ENCODE measurements around the gene ABCB6.

ABCB6 gene

DNA sequence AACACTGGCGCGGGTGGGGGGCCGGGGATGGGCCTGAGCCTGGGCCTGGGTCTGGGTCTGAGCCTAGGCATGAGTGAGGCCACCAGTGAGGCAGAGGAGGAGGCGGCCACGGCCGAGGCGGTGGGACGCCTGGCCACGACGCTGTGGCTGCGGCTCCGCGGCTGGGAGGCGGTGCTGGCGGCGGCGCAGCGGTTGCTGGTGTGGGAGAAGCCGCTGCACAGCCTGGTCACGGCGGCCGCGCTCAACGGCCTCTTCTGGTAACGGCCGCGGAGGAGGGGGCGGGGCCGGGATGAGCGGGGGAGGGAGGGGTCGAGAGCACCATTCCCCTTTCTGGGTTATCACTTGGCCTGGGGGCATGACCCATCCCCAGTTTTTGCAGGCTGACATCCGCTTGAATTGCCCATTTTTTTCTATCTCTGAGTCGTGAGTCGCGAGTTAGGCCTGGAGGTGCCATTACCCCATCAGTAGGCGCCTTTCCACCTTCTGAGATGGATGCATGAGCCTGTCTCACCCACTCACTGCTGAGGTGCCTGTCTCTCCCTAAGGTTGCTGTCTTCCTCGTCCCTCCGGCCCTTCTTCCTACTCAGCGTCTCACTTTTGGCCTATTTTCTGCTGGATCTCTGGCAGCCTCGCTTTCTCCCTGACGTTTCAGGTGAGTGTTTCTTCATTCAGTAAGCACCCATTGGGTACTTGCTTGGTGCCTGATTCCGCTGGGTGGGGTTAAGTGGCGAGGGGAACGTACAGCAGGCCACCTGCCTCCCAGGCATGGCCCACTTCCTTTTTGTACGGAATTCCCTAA lies 40.2 kb downstream of the ABCB6 start:
- H3K27me3 Mint-ChIP-seq: no peaks in the 10 kb centered on the region
- no peak for DNase-seq
- H3K27ac Mint-ChIP-seq: peak overlapping the region; percentile 87
- ATAC-seq (replicated peaks): peak; percentile 3 to 6
- peaks cover 48 to 74% of the 10 kb centered on the region in 2 donors for H3K4me1 Mint-ChIP-seq
- H3K4me3 Mint-ChIP-seq: peak overlapping the region; percentile 89 to 94
- H3K36me3 Mint-ChIP-seq: peaks cover 23 to 56% of the 10 kb centered on the region in 2 donors
- H3K9me3 Mint-ChIP-seq: no peaks in the 10 kb centered on the region

DNA sequence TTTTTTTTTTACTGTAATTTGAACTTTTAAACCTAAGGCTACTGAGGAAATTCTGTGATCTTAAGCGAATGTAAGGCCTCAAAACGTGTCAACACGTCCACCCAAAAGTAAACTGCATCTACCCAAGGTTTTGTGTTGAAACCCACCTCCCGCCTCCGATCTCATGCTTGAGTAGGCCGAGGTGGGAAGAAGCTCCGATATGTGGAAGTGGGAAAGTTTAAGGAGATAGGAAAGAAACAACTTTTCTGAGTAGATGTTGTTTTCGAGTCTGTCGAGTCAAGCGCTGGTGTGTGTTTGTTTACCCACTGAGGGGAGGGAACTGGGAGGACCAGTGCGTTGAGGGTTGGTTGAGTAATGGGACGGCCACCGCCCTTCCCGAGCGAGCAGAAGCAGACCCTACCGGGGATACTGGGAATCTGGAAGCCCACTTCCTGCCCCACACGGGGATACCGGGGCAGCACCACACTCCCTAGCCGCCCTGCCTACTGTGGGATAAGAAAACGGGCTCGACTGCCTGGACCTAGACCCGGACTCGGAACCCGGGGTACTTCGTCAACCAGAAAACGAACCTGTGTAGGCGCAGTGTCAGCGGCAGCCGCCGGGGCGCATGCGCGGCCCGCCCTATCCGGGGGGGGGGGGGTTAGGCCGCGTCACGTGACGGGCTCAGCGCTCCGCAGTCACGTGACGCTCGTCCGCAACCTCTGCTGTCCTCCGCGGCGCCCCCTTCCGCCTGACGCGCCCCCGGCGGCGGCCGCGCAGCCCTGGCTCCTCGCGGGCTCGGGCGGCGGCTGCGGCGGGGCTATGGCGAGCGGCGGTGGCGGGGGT lies 41.0 kb downstream of the ABCB6 start, which contains the start of gene RETREG2:
RETREG2 (plus strand) TSS at position 724 of the 825 bp plus-strand sequence; CDS start at position 802, 78 bp downstream.
- H3K4me3 Mint-ChIP-seq: peak within 1 kb of the TSS; percentile 89 to 95
- H3K27me3 Mint-ChIP-seq: no peaks in the 10 kb centered on the region
- H3K9me3 Mint-ChIP-seq: no peaks in the 10 kb centered on the region
- DNase-seq (peak; percentile 73), ATAC-seq (replicated peaks) (peak; percentile 48 to 51)
- H3K36me3 Mint-ChIP-seq: peaks cover 23 to 54% of the 10 kb centered on the region in 2 donors
- H3K4me1 Mint-ChIP-seq: peaks cover 49 to 72% of the 10 kb centered on the region in 2 donors
- H3K27ac Mint-ChIP-seq: peak within 1 kb of the TSS; percentile 99

DNA sequence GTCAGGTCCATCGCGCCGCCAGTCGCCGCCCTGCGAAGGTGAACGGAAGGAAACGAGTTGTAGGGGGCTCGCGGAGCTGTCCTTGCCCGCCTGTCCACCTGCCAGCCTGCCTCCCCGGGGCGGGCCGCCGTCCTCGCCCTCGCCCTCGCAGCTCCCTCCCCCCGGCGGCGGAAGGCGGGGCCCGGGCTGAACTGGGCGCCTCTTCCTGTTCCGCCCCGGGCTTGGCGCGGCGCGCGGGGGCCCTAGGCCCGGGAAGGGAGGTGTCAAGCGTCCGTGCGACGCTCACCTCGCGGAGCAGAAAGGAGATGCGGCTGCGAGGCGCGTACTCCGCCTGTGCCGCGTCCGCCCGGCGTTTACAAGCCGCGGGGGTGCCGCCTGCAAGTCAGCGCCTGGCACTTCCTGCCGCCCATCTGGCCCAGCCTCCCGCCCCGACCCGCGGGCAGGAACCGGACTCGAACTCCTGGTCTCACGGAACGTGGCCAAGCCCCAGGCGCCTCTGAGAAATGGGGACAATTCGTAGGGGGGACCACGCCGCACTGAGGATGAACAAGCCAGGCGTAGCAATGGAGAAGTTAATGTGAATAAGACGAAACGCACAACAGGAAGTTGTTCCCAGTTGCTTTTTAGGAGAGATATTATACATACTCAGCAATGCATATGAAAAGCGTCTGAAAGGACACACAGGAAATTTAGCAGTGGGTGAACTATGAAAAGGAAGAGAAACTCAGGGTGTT lies 41.8 kb downstream of the ABCB6 start, which contains the start of gene CNPPD1:
CNPPD1 (minus strand) TSS at position 108 of the 734 bp plus-strand sequence; CDS start at position 11, 97 bp downstream.
- peak; percentile 84 for DNase-seq
- peak within 1 kb of the TSS; percentile 99 for H3K27ac Mint-ChIP-seq
- ATAC-seq (replicated peaks): peak; percentile 76 to 79
- H3K4me3 Mint-ChIP-seq: peak within 1 kb of the TSS; percentile 89 to 95
- peaks cover 54 to 73% of the 10 kb centered on the region in 2 donors for H3K4me1 Mint-ChIP-seq
- H3K36me3 Mint-ChIP-seq: peaks cover 28 to 60% of the 10 kb centered on the region in 2 donors
- no peaks in the 10 kb centered on the region for H3K9me3 Mint-ChIP-seq
- no peaks in the 10 kb centered on the region for H3K27me3 Mint-ChIP-seq

DNA sequence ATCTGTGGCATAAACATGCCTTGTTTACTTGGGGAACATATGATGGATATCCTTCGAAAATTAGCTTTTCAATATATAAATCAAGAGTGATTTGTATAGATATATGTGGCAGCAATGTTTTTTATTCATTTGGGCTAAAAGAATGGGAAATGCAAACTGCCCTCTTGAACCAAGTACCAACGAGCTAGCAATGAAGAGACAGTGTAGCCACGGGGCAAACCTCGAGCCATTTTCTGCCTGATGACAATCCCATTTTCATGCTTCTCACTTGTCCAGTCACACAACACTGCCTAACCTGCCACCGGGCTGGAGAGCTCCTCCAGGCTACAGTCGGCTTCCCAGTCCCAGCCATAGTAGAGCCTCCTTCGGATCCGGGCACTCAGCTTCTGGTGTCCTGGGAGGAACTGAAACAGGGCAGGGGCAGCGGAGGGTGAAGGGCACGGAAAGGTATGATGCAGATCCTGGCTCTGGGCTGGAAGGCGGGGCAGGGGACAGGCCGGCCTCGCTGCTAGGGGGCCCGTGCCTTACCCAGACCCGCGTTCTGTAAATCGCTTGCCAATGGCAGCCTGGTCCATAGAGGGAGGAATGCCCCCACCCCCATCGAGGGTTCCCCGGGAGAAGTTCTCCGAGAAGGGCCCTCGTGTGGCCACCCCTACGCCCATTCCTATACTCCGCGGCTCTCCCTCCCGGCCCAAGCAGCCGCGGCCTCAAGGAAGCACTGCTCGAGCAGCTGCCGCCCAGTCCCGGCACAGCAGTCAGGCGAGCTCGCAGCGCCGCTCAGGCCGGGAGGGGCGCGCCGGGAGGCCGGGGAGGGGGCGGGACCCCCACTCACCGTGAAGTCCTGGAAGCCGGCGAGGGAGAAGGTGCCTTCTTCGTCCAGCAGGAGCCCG lies 42.6 kb downstream of the ABCB6 start:
- H3K27ac Mint-ChIP-seq: peak overlapping the region; percentile 99
- H3K27me3 Mint-ChIP-seq: no peaks in the 10 kb centered on the region
- DNase-seq (peak; percentile 78), ATAC-seq (replicated peaks) (peak; percentile 72 to 76)
- H3K4me3 Mint-ChIP-seq: peak overlapping the region; percentile 89 to 95
- no peaks in the 10 kb centered on the region for H3K9me3 Mint-ChIP-seq
- H3K36me3 Mint-ChIP-seq: peaks cover 35 to 61% of the 10 kb centered on the region in 2 donors
- peaks cover 58 to 73% of the 10 kb centered on the region in 2 donors for H3K4me1 Mint-ChIP-seq

DNA sequence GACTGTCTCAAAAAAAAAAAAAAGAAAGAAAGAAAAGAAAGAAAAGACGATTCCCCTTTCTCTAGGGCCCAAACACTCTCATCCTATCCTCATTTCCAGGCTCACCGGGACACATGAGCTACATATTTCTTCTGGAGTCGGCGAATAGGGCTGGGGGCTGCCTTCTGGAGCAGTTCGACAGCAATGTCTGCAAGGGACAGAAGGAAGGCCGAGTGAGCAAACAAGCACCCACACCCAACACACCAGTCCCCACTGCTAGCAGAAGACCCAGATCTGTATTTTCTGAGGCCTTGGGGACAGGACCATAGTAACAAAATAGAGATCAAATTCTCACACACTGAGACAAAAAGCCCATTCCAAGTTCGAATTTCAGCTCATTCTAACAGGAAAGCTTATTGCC lies 43.3 kb downstream of the ABCB6 start:
- H3K36me3 Mint-ChIP-seq: peaks cover 35 to 58% of the 10 kb centered on the region in 2 donors
- peak overlapping the region; percentile 99 for H3K27ac Mint-ChIP-seq
- H3K4me3 Mint-ChIP-seq: peak overlapping the region; percentile 89 to 95
- H3K9me3 Mint-ChIP-seq: no peaks in the 10 kb centered on the region
- H3K4me1 Mint-ChIP-seq: peaks cover 51 to 68% of the 10 kb centered on the region in 2 donors
- H3K27me3 Mint-ChIP-seq: no peaks in the 10 kb centered on the region
- no peak for DNase-seq
- ATAC-seq (replicated peaks): no peak

DNA sequence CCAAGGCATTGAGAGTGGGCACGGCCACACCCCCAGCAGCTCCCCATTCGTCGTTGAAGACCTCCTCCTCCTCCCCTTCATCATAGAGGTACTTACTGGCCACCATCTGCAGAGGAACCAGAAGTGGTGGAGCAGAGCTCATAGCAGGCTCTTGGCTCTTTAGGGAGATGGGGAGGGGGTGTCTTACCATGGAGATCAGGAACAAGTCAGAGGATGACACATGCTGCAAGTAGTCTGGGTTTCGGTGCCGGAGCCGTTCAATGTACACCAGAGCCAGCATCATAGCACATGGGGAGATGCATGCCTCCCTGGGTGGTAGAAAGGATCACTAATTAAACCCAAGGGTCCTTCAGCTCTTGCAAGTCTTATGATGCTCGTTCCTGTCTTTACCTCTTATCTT lies 44.0 kb downstream of the ABCB6 start:
- DNase-seq (no peak), ATAC-seq (replicated peaks) (no peak)
- peaks cover 34 to 57% of the 10 kb centered on the region in 2 donors for H3K36me3 Mint-ChIP-seq
- no peaks in the 10 kb centered on the region for H3K9me3 Mint-ChIP-seq
- peaks cover 51 to 66% of the 10 kb centered on the region in 2 donors for H3K4me1 Mint-ChIP-seq
- H3K4me3 Mint-ChIP-seq: peak overlapping the region in 1 of 2 donors; percentile 56
- no peaks in the 10 kb centered on the region for H3K27me3 Mint-ChIP-seq
- peak overlapping the region; percentile 61 for H3K27ac Mint-ChIP-seq

DNA sequence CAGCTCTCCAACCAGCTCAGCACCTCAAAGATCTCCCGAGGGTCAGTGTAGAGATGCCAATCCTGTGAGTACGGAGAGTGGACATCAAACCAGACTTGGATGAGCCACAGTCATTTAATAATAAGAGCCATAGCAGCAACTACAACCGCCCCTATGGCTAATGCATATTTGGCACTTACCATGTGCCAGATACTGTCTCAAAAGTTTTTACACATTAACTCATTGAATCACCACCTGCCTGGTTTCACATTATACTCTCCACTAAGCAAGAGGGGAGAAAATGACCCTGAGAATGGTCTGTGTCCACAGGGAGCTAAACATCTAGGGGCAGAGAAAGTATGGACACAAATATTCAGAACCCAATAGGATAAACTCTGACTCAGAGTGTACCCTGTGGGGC lies 44.6 kb downstream of the ABCB6 start:
- no peaks in the 10 kb centered on the region for H3K27me3 Mint-ChIP-seq
- H3K27ac Mint-ChIP-seq: peak overlapping the region; percentile 61
- H3K36me3 Mint-ChIP-seq: peaks cover 35 to 61% of the 10 kb centered on the region in 2 donors
- DNase-seq: no peak
- ATAC-seq (replicated peaks): no peak
- H3K4me1 Mint-ChIP-seq: peaks cover 47 to 61% of the 10 kb centered on the region in 2 donors
- peak overlapping the region in 1 of 2 donors; percentile 55 for H3K4me3 Mint-ChIP-seq
- no peaks in the 10 kb centered on the region for H3K9me3 Mint-ChIP-seq

DNA sequence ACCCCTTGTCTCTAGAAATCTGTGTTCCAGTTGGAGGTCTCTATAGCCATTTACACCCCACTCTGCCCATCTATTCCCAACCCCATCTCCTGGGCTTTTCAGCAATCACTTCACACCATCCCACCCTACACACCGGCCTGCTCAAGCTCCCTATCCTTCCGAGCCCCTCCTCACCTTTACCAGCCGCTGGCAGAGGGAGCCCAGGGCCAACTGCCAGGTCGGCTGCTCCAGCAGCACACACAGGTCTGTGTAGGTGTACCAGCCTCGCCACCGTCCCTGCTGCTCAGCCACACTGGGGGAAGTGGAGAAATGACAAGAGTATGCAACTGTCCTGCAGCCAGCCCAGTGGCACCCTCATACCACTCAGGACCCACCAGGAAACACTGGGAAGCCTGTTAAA lies 45.6 kb downstream of the ABCB6 start:
- ATAC-seq (replicated peaks) (no peak), DNase-seq (no peak)
- H3K36me3 Mint-ChIP-seq: peaks cover 37 to 57% of the 10 kb centered on the region in 2 donors
- no peaks in the 10 kb centered on the region for H3K9me3 Mint-ChIP-seq
- H3K27ac Mint-ChIP-seq: peak overlapping the region; percentile 87
- no peaks in the 10 kb centered on the region for H3K27me3 Mint-ChIP-seq
- peaks cover 43 to 55% of the 10 kb centered on the region in 2 donors for H3K4me1 Mint-ChIP-seq
- no peak overlapping the region for H3K4me3 Mint-ChIP-seq

DNA sequence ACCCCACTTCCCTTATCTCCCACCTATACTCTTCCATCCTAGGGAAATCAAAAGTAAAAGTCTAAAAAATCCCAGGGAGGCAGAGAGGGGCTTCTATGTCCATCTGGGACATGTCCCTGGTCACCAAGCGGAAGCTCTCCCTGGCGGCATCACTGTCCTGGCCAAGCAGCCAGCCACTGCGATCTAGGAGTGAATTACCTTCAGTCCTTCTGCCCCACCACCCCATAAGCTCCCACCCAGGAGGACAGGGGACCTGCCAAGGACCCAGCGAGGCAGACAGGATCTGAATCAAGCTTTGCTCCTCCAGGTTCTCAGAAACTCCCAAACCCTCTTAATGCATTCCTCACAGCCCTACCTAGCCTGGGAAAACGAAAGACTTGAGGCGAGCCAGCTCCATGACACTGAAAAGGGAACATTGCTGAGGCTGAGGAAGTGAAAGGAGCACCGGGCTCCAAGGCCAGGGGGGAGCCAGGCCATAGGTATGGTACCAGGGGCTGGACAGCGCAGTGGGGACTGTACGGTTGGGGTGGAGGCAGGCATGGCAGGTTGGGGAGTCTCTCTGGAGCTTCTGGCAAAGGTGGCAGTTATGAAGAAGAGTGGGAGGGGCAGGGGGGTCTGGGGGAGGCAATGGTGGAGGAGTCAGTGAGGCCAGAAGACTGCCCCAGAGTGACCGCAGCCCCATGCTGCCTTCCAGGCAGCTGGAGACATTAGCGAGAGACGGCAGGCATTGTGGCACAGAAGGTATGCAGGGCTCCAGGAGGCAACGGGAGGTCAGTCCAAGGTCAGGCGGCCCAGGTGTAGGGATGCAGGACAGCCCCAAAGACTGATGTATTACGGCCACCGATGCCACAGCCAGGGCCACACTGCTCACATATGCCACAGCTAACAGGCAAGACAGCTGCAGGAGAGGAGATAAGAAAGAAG lies 46.3 kb downstream of the ABCB6 start:
- peaks cover 44 to 60% of the 10 kb centered on the region in 2 donors for H3K36me3 Mint-ChIP-seq
- peak overlapping the region; percentile 67 for H3K27ac Mint-ChIP-seq
- H3K27me3 Mint-ChIP-seq: no peaks in the 10 kb centered on the region
- H3K9me3 Mint-ChIP-seq: no peaks in the 10 kb centered on the region
- no peak overlapping the region for H3K4me3 Mint-ChIP-seq
- H3K4me1 Mint-ChIP-seq: peaks cover 43 to 51% of the 10 kb centered on the region in 2 donors
- no peak for ATAC-seq (replicated peaks)
- DNase-seq: no peak

DNA sequence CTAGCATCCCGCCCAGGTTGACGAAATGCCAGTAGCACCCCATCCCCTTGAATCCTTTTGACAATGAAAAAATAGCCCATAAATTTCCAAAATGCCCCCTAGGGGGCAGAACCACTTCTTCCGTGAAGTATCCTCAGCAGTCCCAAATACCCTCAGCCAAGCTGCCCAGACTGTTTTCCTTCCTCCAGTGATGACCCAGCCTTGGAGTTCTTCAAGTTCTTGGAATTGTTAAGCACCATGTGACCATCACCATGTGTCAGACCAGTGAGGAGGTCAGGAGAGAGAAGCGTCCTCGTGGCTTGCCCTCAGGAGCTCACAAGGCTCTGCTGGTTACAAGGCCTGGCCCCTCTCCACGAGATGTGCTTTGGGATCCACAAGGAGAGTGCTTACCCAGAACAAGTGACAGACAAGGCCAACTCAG lies 47.5 kb downstream of the ABCB6 start:
- Mint-ChIP-seq H3K4me1 (peaks cover 39 to 45% of the 10 kb centered on the region in 2 donors), H3K4me3 (no peak overlapping the region), H3K9me3 (no peaks in the 10 kb centered on the region), H3K36me3 (peaks cover 47 to 64% of the 10 kb centered on the region in 2 donors), H3K27me3 (no peaks in the 10 kb centered on the region), H3K27ac (peak overlapping the region; percentile 65)
- DNase-seq (no peak), ATAC-seq (replicated peaks) (peak; percentile 33 to 59)

DNA sequence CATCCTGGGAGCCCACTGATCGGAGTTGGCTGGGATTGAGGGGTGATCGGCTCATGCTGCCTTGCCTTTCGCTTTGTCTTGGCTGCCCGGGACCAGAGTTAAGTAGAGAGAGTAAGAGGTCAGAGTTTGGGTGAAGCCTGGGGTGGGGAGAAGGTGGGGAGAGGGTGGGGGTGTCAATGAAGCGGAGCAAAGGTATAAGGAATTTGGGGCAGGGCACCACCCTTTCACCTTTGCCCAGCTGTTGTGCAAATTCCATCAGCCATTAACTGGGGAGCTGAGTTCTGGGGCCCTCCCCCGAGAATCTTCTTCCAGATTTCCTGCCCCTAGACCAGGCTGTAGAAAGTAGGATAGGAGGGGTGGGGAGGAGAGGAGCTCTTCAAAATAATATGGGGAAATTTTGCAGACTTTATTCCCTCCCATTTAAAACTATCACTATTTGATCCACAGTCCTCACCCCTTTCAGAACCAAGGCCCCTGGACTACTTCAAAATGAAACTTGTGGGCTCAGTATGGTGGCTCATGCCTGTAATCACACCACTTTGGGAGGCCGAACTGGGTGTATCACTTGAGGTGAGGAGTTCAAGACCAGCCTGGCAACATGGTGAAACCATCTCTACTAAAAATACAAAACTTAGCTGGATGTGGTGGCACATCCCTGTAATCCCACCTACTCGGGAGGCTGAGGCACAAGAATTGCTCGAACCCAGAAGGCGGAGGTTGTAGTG lies 48.7 kb downstream of the ABCB6 start, which contains the start of gene SLC23A3:
SLC23A3 (minus strand) TSS at position 100 of the 725 bp plus-strand sequence; CDS start at position 55, 45 bp downstream.
- Mint-ChIP-seq H3K27ac (peak within 1 kb of the TSS; percentile 43), H3K4me1 (peaks cover 35 to 39% of the 10 kb centered on the region in 2 donors), H3K36me3 (peaks cover 49 to 69% of the 10 kb centered on the region in 2 donors), H3K27me3 (no peaks in the 10 kb centered on the region), H3K9me3 (no peaks in the 10 kb centered on the region), H3K4me3 (peak within 1 kb of the TSS in 1 of 2 donors; percentile 28)
- DNase-seq: no peak
- ATAC-seq (replicated peaks): no peak

Measured in stimulated activated naive B cell treated with anti-CD40 and anti-IgM and Interleukin-4, amounts not matched to agents 10 μg/mL and 1 μg/mL and 100 μg/mL, for 72 hours (primary cell).